Erythroblast (primary cell): ENCODE data around the gene ARHGDIA.

Experiments used
- DNase-seq, 2 experiments: peaks; one replicate each; lab custom pipeline; 2025; lab: John Stamatoyannopoulos, UW
- GATA1 ChIP-seq: IDR thresholded peaks from 2 replicates; pipeline ENCODE4 v1.6.1; 2011; ENCODE audit warnings: low read depth, mild to moderate bottlenecking, control low read depth, low read length, moderate library complexity
- POLR2A ChIP-seq: IDR thresholded peaks from 2 replicates; pipeline ENCODE4 v1.6.1; 2011; ENCODE audit warnings: mild to moderate bottlenecking, low read length

ARHGDIA gene

GRCh38 chr17:81868674-81869220 is 2.4 kb downstream of the ARHGDIA start:
- peak in 1 of 2 experiments; percentile 32 for DNase-seq
- no peak for TF ChIP-seq GATA1
- TF ChIP-seq POLR2A = no peak

GRCh38 chr17:81867991-81868673 is 3.0 kb downstream of the ARHGDIA start:
- no peak for TF ChIP-seq POLR2A
- TF ChIP-seq GATA1 = no peak
- no peak for DNase-seq

GRCh38 chr17:81867170-81867990 is 3.8 kb downstream of the ARHGDIA start:
- TF ChIP-seq GATA1 (no peak), POLR2A (peak; percentile 58)
- DNase-seq = no peak

- TF ChIP-seq POLR2A (no peak), GATA1 (no peak)
- peak in 1 of 2 experiments; percentile 38 for DNase-seq
Measured at GRCh38 chr17:81866440-81867169, 4.5 kb downstream of the ARHGDIA start.

- DNase-seq = no peak
- TF ChIP-seq GATA1 = no peak
- TF ChIP-seq POLR2A = no peak
Measured at GRCh38 chr17:81865733-81866439, 5.3 kb downstream of the ARHGDIA start.

- no peak for TF ChIP-seq GATA1
- no peak for TF ChIP-seq POLR2A
- DNase-seq = no peak
Measured at GRCh38 chr17:81865358-81865732, 5.8 kb downstream of the ARHGDIA start.

- DNase-seq = no peak
- peak; percentile 19 for TF ChIP-seq POLR2A
- no peak for TF ChIP-seq GATA1
Measured at GRCh38 chr17:81863833-81864768, 7.0 kb downstream of the ARHGDIA start.

GRCh38 chr17:81863123-81863675 is 7.9 kb downstream of the ARHGDIA start:
- no peak for DNase-seq
- no peak for TF ChIP-seq GATA1
- no peak for TF ChIP-seq POLR2A

GRCh38 chr17:81860756-81861568 is 10.2 kb downstream of the ARHGDIA start:
- TF ChIP-seq POLR2A (peak; percentile 84), GATA1 (no peak)
- DNase-seq = peak; percentile 100

- TF ChIP-seq POLR2A (peak; percentile 61), GATA1 (no peak)
- DNase-seq = peak in 1 of 2 experiments; percentile 71
Measured at GRCh38 chr17:81859906-81860755, 11.0 kb downstream of the ARHGDIA start, which contains the start of gene P4HB. P4HB (minus strand) TSS chr17:81860535; CDS start chr17:81860471, 64 bp downstream.
